Brain pericyte (primary cell): Measurements from ENCODE around the gene DHRS7B.
"Not testable (repeated sequence)": the region's sequence is repeated elsewhere in the genome, so short reads cannot be mapped to it uniquely, and the experiment has no call there.

Experiments
- DNase-seq: peaks from one replicate; pipeline ENCODE4 v3.0.0-alpha.2; 2012; ENCODE audit warnings: low read depth, low spot score

The DHRS7B gene

GRCh38 chr17:21177854-21178600, 51.3 kb downstream of the DHRS7B start:
- DNase-seq, result no peak

- DNase-seq, result no peak
Observed at GRCh38 chr17:21183468-21183867, 56.7 kb downstream of the DHRS7B start.

GRCh38 chr17:21184570-21184969, 57.8 kb downstream of the DHRS7B start:
- DNase-seq, result no peak

GRCh38 chr17:21185061-21185460, 58.3 kb downstream of the DHRS7B start:
- DNase-seq, result no peak

DNA sequence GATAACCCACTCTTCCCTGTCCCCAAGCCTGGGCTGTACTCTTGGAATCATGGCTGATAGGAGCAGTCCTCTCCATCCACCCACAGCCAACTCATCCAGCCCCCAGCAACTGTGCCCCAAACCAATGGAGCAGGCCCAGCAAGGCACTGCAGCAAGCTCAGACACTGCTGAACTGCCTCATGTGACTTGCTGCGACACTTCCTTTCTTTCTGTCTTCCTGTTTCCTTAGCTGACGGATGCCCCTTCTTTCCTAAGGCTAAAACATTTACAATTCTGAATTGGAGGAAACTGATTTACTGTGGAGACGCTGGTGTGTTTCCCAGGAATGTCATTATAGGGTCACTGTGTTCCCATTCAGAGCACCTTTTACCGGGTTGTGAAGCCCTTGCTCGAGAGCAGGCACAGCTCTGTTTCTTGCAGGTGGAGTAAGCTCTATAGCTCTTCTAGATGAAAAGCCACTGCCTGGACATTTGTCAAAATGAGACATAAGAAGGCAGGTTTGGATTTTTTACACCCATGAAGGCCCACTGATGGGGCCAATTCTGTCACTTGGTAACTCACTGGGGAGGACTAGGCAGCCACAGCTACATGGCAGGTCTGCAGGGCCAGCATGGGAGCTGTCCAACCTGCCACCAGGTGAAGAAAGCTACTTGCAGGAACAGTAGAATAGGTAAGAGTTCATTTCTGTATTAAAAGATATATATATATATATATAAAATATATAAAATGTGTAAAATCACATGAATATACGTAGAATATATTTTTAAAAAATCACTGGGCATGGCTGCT, 59.8 kb downstream of the DHRS7B start:
- DNase-seq, result no peak

GRCh38 chr17:21189361-21189760, 62.6 kb downstream of the DHRS7B start:
- no peak for DNase-seq

DNA sequence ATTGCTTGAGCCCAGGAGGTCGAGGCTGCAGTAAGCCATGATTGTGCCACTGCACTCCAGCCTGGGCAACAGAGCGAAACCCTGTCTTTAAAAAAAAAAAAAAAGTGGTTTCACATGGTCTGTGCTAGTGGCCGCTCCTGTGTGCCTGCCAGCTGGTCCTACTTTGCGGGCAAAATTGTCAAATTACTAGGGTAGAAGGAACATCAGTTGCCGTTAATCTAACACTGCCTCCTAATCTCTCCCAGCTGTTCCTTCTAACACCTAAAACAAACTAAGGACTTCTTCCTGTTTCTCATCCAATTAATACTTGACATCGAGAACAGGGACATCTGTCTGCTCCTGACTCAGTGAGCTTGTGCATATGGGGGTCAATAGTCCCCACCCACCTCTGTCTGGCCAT, 63.3 kb downstream of the DHRS7B start:
- DNase-seq, result no peak

DNA sequence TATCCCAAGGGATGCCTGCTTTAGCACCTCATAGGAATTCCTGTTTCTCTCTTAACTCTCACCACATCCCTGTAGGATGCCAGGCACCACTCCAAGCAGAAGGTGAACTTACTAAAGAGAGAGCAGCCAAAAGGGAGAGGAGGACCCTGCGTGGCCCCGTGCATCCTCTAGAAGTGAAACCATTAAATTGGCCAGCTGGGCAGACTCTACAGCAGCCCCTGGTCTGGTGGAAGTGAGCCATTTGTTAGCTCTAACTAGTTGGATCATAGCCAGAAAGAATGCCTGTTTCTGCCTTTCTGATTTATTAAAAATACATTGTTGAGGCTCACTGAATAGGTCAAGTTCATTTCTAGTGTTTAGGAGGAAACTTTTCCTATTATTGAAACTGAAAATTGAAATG, 64.9 kb downstream of the DHRS7B start:
- no peak for DNase-seq

DNA sequence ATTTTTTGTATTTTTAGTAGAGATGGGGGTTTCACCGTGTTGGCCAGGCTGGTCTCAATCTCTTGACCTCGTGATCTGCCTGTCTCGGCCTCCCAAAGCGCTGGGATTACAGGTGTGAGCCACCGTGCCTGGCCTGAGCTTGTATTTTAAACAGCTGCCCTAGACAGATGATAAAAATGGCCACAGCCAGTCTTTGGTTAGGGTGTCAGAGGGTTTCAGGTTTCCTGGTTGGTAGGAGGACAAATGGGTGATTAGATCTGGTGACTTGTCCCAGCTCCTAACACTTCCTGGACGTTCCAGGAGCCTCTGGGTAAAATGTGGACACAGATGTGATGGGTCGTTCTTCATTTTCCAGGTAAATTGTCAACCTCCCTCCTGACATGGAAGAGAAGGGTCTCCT, 65.7 kb downstream of the DHRS7B start:
- not testable (repeated sequence) for DNase-seq

DNA sequence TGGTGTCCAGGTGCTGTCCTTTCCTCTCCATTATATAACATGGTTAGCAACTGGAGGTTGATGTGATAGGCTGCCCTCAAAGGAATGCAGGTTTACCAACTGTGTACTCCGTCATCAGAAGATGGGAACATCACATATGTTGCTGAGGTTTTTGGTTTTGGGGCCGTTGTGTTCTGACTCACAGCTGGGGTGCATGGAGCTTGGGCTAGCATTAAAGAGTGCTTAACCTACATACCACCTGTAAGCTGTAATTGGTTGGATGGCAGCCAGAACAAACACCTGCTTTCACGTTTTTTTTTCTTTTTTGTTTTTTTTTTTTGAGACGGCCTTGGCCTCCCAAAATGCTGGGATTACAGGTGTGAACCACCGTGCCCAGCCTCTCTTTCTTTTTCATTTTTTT, 66.3 kb downstream of the DHRS7B start:
- DNase-seq, result no peak

GRCh38 chr17:21194226-21194625, 67.5 kb downstream of the DHRS7B start:
- DNase-seq, result no peak

- no peak for DNase-seq
Observed at GRCh38 chr17:21194703-21195102, 67.9 kb downstream of the DHRS7B start.

- DNase-seq, result no peak
Observed at GRCh38 chr17:21196126-21196525, 69.4 kb downstream of the DHRS7B start.

- no peak for DNase-seq
Observed at GRCh38 chr17:21198411-21198810, 71.6 kb downstream of the DHRS7B start.

GRCh38 chr17:21199311-21199710, 72.5 kb downstream of the DHRS7B start:
- no peak for DNase-seq

DNA sequence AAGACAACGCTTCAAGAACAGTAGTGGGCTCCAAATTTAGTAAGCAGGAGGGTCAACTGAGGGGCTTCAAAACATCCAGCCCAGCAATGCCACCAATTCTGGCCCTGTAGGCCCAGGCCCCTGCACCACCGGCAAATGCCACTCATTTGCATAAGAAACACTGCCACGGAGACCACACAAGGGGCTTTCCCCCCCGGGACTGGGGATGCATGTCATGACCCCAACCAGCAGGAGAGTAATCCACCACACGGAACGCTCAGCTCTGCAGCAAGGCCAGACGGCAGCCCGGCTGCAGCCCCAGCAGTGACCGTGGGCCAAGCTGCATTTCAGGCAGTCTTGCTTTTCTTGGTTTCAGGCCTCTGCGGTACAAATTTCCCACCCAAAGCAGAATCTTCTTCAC, 73.1 kb downstream of the DHRS7B start:
- no peak for DNase-seq

- DNase-seq, result no peak
Observed at GRCh38 chr17:21200590-21201297, 74.0 kb downstream of the DHRS7B start.

DNA sequence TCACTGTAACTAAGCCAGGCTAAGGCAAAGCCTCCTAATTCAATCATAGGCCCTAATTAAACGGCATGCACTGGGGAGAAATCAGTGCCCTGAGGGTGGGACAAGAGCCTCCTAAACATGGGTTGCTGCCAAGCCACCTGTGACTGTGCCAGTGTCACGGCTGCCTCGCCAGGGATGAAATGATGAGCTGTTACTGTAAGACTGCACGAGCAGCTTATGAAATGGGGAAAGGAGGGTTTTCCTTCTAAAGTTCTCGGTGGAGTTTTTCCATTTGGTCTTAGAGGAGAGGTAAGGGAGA, 74.5 kb downstream of the DHRS7B start:
- DNase-seq, result no peak

DNA sequence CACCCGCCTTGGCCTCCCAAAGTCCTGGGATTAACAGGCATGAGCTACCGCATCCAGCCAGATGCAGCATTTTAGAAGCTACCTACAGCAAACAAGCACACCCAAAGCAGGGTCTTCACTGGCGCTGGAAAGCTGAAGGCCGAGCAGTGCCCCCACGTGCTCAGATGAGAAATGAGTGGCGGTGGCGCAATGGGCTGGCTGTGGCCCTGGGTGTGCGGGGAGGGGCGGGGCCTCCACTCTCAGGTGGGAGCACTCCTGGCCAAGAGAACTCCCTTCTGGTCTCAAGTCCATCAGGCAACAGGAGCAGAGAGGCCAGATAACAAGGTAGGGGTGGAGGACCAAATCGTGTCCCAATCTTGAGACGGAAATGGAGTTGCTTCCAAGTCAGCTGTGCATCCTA, 75.1 kb downstream of the DHRS7B start:
- DNase-seq, result no peak

DNA sequence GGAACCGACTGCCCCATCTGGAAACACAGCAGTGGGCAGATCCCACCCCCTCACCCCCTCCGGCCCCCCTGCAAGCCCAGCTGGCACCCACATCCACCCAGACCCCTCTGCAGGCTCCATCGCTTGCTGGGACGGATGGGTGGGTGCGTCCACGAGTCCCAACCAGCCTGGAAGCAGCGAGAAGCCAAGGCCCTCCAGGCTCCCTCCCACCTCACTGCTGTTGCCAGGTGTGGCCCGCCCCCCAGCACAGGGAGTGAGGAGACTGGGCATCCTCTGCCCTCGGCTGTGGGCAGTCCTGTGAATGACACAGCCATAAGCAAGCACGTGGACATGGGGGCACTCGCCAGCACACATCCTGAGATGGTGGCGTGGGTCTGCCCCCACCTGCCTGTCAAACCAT, 75.7 kb downstream of the DHRS7B start:
- DNase-seq, result no peak

DNA sequence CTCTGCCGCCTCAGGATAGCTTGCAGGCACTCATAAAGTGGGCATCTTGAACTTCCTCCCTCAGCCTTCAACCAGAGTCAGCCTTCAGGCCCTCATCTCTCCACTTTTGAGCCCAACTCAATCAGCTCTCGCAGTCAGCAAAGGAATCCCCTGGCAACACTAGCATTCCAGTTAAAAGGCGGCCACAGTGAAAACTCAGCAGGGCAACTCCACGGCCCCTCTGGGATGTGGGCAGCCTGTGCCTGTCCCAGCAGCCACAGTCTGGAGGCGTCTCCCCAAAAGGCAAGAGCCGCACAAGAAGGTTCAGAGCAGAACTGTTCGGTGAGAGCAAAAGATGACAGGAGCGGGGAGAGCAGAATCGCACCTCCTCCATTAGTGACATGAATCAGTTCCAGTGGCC, 78.2 kb downstream of the DHRS7B start:
- DNase-seq, result no peak

- DNase-seq, result no peak
Observed at GRCh38 chr17:21208352-21208751, 81.6 kb downstream of the DHRS7B start.
